Transverse colon (tissue), 3 donors: ENCODE measurements around the gene GHRHR.

ENCODE experiments used
- EP300 ChIP-seq: sonication (generic); formaldehyde crosslinking; IDR thresholded peaks from one replicate; pipeline ENCODE4 v1.6.1; 2017; ENCODE audit warnings: antibody characterized with exemption, low read depth
- TF ChIP-seq, protein P1 (sequence below), 5 experiments: fragments of 200-600 bp in 3 of 5; fragments of 450-650 bp in 2 of 5; sonication (generic) in 3 of 5; IDR thresholded peaks; 1 replicate in 2 of 5; 2 replicates in 3 of 5; pipeline ENCODE4 v1.5.1; 2016 to 2017; ENCODE audit warnings: antibody characterized with exemption in 5 of 5, inconsistent platforms in 3 of 5, mild to moderate bottlenecking in 2 of 5, moderate library complexity in 1 of 5

DNA sequence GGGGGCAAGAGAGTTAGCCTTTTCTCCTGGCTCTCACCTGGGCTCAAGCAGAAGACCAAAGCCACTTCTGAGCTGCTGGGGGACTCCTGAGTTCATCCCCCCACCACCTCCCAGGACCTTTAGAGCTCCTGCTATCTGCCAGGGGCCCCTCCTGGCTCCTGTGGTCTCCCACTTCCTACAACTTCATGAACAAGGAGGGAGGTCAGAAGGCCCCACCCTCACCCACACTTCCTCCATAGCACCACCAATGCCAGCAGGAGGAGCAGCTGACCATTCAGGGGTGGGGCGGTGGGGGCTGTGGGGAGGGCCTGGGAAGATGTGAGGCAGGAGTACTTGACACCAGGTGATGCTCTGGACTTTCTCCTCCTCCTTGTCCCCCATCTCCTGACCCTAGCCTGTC lies 55.8 kb downstream of the GHRHR start:
- no peak for TF ChIP-seq EP300
- TF ChIP-seq, protein P1, sequence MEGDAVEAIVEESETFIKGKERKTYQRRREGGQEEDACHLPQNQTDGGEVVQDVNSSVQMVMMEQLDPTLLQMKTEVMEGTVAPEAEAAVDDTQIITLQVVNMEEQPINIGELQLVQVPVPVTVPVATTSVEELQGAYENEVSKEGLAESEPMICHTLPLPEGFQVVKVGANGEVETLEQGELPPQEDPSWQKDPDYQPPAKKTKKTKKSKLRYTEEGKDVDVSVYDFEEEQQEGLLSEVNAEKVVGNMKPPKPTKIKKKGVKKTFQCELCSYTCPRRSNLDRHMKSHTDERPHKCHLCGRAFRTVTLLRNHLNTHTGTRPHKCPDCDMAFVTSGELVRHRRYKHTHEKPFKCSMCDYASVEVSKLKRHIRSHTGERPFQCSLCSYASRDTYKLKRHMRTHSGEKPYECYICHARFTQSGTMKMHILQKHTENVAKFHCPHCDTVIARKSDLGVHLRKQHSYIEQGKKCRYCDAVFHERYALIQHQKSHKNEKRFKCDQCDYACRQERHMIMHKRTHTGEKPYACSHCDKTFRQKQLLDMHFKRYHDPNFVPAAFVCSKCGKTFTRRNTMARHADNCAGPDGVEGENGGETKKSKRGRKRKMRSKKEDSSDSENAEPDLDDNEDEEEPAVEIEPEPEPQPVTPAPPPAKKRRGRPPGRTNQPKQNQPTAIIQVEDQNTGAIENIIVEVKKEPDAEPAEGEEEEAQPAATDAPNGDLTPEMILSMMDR (IDR thresholded peaks at IDR 0.05) = no peak
